Measurements from ENCODE around the gene BICC1. TPM values are rescaled to one million over a fixed set of nuclear protein-coding genes. Genes with fewer than 3 reads are reported as not detected.

The BICC1 gene
- total RNA-seq, 4 donors from 2014 or later = 9.3 to 20.8 (median 12.5) TPM

GRCh38 chr10:58757352-58758065 is 244.8 kb downstream of the BICC1 start:
- TF ChIP-seq POLR2A (IDR thresholded peaks at IDR 0.05) (no peak), CTCF (IDR thresholded peaks at IDR 0.05) (no peak)
- no peak for DNase-seq
- 73 to 91% methylated on average over 1 of the region's 1 CpG for WGBS, 2 donors
- Histone ChIP-seq H3K36me3 (no peaks in the 10 kb centered on the region), H3K4me1 (no peaks in the 10 kb centered on the region), H3K9me3 (no peaks in the 10 kb centered on the region), H3K27me3 (no peaks in the 10 kb centered on the region), H3K4me3 (replicated peaks in 1 of 3) (no peak overlapping the region), H3K27ac (no peak overlapping the region)
- intact Hi-C loops (cut with DNase I) = no loop called here

- H3K4me3 ChIP-seq (replicated peaks in 1 of 3) = no peak overlapping the region
- H3K9me3 ChIP-seq = no peaks in the 10 kb centered on the region
- intact Hi-C loops (cut with DNase I) = no loop called here
- no peaks in the 10 kb centered on the region for H3K36me3 ChIP-seq
- DNase-seq = no peak
- 78 to 93% methylated on average over 1 of the region's 1 CpG for WGBS, 2 donors
- no peaks in the 10 kb centered on the region for H3K4me1 ChIP-seq
- H3K27me3 ChIP-seq = no peaks in the 10 kb centered on the region
- no peak overlapping the region for H3K27ac ChIP-seq
- TF ChIP-seq CTCF (IDR thresholded peaks at IDR 0.05) = no peak
These were observed 245.6 kb downstream of the BICC1 start for GRCh38 chr10:58758321-58758720.

- H3K27ac ChIP-seq = no peak overlapping the region
- TF ChIP-seq CTCF (IDR thresholded peaks at IDR 0.05) (no peak), POLR2A (IDR thresholded peaks at IDR 0.05) (no peak)
- intact Hi-C loops (cut with DNase I) = no loop called here
- H3K27me3 ChIP-seq = no peaks in the 10 kb centered on the region
- no peaks in the 10 kb centered on the region for H3K36me3 ChIP-seq
- no peaks in the 10 kb centered on the region for H3K4me1 ChIP-seq
- H3K4me3 ChIP-seq (replicated peaks in 1 of 3) = no peak overlapping the region
- 86 to 100% methylated on average over 1 of the region's 1 CpG for WGBS, 2 donors
- DNase-seq = no peak
- no peaks in the 10 kb centered on the region for H3K9me3 ChIP-seq
These were observed 251.5 kb downstream of the BICC1 start for GRCh38 chr10:58764087-58764747.

GRCh38 chr10:58765910-58766309 is 253.2 kb downstream of the BICC1 start:
- Histone ChIP-seq H3K27me3 (no peaks in the 10 kb centered on the region), H3K27ac (no peak overlapping the region), H3K4me1 (no peaks in the 10 kb centered on the region), H3K9me3 (no peaks in the 10 kb centered on the region), H3K36me3 (no peaks in the 10 kb centered on the region), H3K4me3 (replicated peaks in 1 of 3) (no peak overlapping the region)
- TF ChIP-seq POLR2A (IDR thresholded peaks at IDR 0.05) = no peak
- no peak for TF ChIP-seq CTCF (IDR thresholded peaks at IDR 0.05)
- DNase-seq = no peak
- WGBS, 2 donors = 84 to 96% methylated on average over 3 of the region's 3 CpGs
- intact Hi-C loops (cut with DNase I) = no loop called here

- H3K27ac ChIP-seq = no peak overlapping the region
These were observed 255.0 kb downstream of the BICC1 start for GRCh38 chr10:58767652-58768051.

More at GRCh38 chr10:58767652-58768051, 255.0 kb downstream of the BICC1 start:
- Histone ChIP-seq H3K4me3 (replicated peaks in 1 of 3) (no peak overlapping the region), H3K9me3 (no peaks in the 10 kb centered on the region), H3K4me1 (no peaks in the 10 kb centered on the region), H3K27me3 (no peaks in the 10 kb centered on the region), H3K36me3 (no peaks in the 10 kb centered on the region)
- DNase-seq = no peak
- 94 to 95% methylated on average over 4 of the region's 4 CpGs for WGBS, 2 donors
- intact Hi-C loops (cut with DNase I) = no loop called here
- TF ChIP-seq CTCF (IDR thresholded peaks at IDR 0.05) = no peak
- TF ChIP-seq POLR2A (IDR thresholded peaks at IDR 0.05) = no peak

Measured in thyroid gland (tissue), 4 donors.